Prostate gland (tissue), 2 donors: Measurements from ENCODE around the gene ABCA7. TPM values are rescaled to one million over a fixed set of nuclear protein-coding genes. Genes with fewer than 3 reads are reported as not detected.

Experiments used
- DNase-seq: peaks from one replicate; pipeline ENCODE4 v3.0.0-alpha.2; 2019; ENCODE audit warnings: low spot score
- H3K27ac ChIP-seq, 2 donors: fragments of 200-600 bp; sonication (generic); 2 replicates each; pipeline ENCODE4 v1.5.1; 2017 to 2019
- H3K27me3 ChIP-seq: fragments of 200-600 bp; sonication (generic); replicated peaks from 2 replicates; pipeline ENCODE4 v1.5.1; 2019; ENCODE audit not compliant: insufficient read depth
- H3K36me3 ChIP-seq, 2 donors: fragments of 200-600 bp; sonication (generic); 1 replicate in 1 of 2; 2 replicates in 1 of 2; pipeline versions ENCODE4 v1.5.1 to v1.8.1; 2017 to 2019
- H3K4me1 ChIP-seq: fragments of 200-600 bp; sonication (generic); replicated peaks from 2 replicates; pipeline ENCODE4 v1.5.1; 2019
- H3K4me3 ChIP-seq, 2 donors: fragments of 200-600 bp; sonication (generic); 2 replicates each; pipeline ENCODE4 v1.5.1; 2017 to 2019
- H3K9me3 ChIP-seq: fragments of 200-600 bp; sonication (generic); 2 replicates; pipeline ENCODE4 v1.5.1; 2017
- POLR2A ChIP-seq: fragments of 450-650 bp; IDR thresholded peaks from one replicate; pipeline ENCODE4 v1.6.1; 2016; ENCODE audit warnings: antibody characterized with exemption, mild to moderate bottlenecking
- POLR2AphosphoS5 ChIP-seq: sonication (generic); formaldehyde crosslinking; IDR thresholded peaks from one replicate; pipeline ENCODE4 v1.6.1; 2017; ENCODE audit warnings: antibody characterized with exemption
- WGBS: methylation state at CpG from one replicate; pipeline ENCODE4 v1.1.5; 2018; 5-methylcytosine and 5-hydroxymethylcytosine counted together
- intact Hi-C: fragments of 100-400 bp; cut with DNase I; formaldehyde crosslinking; loops from one replicate; pipeline ENCODE4 v1.14.2; 2022
- total RNA-seq, 2 donors: library from RNA; depleted of rRNA; stranded (reverse); fragments of >200 nt; gene quantifications; one replicate each; pipeline ENCODE4 v1.1.0, GENCODE V29; 2016
- TF ChIP-seq, protein P1 (sequence below), 4 experiments: fragments of 200-600 bp in 2 of 4; fragments of 450-650 bp in 2 of 4; sonication (generic) in 2 of 4; IDR thresholded peaks; 1 replicate in 3 of 4; 2 replicates in 1 of 4; pipeline ENCODE4 v1.5.1; 2016 to 2019; ENCODE audit warnings: antibody characterized with exemption in 4 of 4, mild to moderate bottlenecking in 2 of 4, moderate library complexity in 2 of 4

ABCA7 gene
- total RNA-seq, 2 donors from 2014 or later, result 16.2 to 25.1 TPM

DNA sequence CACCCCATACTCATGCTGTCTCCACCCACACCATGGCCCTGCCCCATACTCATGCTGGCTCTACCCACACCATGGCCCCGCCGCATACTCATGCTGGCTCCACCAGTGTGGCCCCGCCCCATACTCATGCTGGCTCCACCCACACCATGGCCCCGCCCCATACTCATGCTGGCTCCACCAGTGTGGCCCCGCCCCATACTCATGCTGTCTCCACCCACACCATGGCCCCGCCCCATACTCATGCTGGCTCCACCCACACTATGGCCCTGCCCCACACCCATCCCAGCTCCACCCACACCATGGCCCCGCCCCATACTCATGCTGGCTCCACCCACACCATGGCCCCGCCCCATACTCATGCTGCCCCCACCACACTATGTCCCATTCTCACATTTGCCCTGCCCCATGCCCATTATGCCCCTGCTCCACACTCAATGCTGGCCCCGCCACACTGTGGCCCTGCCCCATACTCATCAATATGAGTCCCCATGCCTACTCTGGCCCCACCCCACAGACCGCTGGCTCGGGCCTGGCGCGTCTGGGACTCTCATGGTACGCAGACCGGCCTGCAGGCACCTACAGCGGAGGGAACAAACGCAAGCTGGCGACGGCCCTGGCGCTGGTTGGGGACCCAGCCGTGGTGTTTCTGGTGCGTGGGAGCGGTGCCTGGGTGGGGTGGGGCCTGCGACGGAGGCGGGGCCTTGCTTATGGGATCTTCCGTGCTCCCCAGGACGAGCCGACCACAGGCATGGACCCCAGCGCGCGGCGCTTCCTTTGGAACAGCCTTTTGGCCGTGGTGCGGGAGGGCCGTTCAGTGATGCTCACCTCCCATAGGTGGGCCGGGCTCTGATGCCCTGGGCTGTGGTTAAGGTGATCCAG lies 23.4 kb downstream of the ABCA7 start:
- WGBS, result 94% methylated on average over 37 of the region's 37 CpGs
- peaks cover 6% of the 10 kb centered on the region for H3K4me1 ChIP-seq
- DNase-seq, result no peak
- TF ChIP-seq POLR2AphosphoS5, result no peak
- H3K27me3 ChIP-seq, result peaks cover 2% of the 10 kb centered on the region
- no peaks in the 10 kb centered on the region for H3K36me3 ChIP-seq
- no peak overlapping the region for H3K4me3 ChIP-seq
- H3K9me3 ChIP-seq, result no peaks in the 10 kb centered on the region
- intact Hi-C loops, result no loop called here
- no peak overlapping the region for H3K27ac ChIP-seq

DNA sequence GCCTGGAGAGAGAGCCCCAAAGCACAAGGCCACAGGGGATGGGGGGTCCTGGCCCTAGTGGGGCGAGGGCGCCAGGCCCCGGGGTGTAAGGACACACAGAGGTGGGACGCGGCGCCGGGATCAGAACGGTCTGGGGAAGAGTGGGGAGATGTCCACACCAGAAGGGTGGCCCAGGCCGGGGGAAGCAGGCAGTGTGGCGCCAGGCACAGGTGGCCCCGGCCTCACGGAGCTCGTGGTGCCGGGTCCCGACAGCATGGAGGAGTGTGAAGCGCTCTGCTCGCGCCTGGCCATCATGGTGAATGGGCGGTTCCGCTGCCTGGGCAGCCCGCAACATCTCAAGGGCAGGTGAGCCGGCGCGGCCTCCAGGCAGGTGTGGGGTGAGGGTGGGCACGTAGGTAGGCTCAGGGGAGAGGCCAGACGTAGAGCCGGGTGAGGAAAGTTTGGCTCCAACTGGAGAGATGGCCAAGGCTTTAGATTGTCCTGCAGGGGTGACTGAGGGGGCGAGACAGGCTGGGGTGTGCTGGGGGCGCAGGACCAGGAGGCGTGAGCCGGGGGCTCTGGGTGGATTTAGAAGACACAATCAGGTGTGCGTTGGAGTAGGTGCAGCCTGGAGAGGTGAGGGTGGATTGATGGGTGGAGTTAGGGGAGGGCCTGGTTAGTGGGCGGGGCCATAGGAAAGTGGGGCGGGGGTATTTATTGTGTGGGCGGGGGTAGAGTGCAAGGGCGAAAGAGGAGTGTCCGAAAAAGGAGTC lies 24.2 kb downstream of the ABCA7 start:
- no peak for DNase-seq
- Histone ChIP-seq H3K4me3 (no peak overlapping the region), H3K27ac (no peak overlapping the region), H3K27me3 (peaks cover 7% of the 10 kb centered on the region), H3K36me3 (no peaks in the 10 kb centered on the region), H3K4me1 (peaks cover 6% of the 10 kb centered on the region), H3K9me3 (no peaks in the 10 kb centered on the region)
- WGBS, result 85% methylated on average over 37 of the region's 37 CpGs
- TF ChIP-seq, protein P1, sequence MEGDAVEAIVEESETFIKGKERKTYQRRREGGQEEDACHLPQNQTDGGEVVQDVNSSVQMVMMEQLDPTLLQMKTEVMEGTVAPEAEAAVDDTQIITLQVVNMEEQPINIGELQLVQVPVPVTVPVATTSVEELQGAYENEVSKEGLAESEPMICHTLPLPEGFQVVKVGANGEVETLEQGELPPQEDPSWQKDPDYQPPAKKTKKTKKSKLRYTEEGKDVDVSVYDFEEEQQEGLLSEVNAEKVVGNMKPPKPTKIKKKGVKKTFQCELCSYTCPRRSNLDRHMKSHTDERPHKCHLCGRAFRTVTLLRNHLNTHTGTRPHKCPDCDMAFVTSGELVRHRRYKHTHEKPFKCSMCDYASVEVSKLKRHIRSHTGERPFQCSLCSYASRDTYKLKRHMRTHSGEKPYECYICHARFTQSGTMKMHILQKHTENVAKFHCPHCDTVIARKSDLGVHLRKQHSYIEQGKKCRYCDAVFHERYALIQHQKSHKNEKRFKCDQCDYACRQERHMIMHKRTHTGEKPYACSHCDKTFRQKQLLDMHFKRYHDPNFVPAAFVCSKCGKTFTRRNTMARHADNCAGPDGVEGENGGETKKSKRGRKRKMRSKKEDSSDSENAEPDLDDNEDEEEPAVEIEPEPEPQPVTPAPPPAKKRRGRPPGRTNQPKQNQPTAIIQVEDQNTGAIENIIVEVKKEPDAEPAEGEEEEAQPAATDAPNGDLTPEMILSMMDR (IDR thresholded peaks at IDR 0.05), result no peak
- no peak for TF ChIP-seq POLR2AphosphoS5
- TF ChIP-seq POLR2A, result no peak
- intact Hi-C loops, result no loop called here

DNA sequence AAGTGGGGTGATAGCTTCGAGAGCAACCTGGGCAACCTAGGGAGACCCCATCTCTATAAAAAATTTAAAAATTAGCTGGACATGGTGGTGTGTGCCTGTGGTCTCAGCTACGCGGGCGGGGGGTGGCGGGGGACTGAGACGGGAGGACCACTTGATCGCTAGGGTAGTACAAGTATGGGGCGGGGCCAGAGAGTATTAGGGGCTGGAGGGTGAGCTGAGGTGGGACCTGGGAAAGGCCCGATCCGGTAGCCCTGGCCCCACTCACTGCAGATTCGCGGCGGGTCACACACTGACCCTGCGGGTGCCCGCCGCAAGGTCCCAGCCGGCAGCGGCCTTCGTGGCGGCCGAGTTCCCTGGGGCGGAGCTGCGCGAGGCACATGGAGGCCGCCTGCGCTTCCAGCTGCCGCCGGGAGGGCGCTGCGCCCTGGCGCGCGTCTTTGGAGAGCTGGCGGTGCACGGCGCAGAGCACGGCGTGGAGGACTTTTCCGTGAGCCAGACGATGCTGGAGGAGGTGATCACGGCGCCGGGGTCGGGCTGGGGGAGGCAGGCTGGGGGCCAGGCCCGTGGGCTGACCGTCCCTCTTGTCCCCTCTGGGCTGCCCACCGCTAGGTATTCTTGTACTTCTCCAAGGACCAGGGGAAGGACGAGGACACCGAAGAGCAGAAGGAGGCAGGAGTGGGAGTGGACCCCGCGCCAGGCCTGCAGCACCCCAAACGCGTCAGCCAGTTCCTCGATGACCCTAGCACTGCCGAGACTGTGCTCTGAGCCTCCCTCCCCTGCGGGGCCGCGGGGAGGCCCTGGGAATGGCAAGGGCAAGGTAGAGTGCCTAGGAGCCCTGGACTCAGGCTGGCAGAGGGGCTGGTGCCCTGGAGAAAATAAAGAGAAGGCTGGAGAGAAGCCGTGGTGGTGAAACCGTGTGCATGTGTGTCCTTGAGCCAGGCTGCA lies 25.0 kb downstream of the ABCA7 start:
- peaks cover 9% of the 10 kb centered on the region for H3K27me3 ChIP-seq
- peak; percentile 30 for TF ChIP-seq POLR2AphosphoS5
- no peak for TF ChIP-seq POLR2A
- TF ChIP-seq, protein P1 (IDR thresholded peaks at IDR 0.05), result peak; percentile 34 to 88 (median 51)
- H3K36me3 ChIP-seq, result no peaks in the 10 kb centered on the region
- H3K4me3 ChIP-seq, result no peak overlapping the region
- H3K27ac ChIP-seq, result no peak overlapping the region
- 16% methylated on average over 48 of the region's 60 CpGs for WGBS
- H3K9me3 ChIP-seq, result no peaks in the 10 kb centered on the region
- peaks cover 6% of the 10 kb centered on the region for H3K4me1 ChIP-seq
- intact Hi-C loops, result no loop called here
- DNase-seq, result peak; percentile 38

DNA sequence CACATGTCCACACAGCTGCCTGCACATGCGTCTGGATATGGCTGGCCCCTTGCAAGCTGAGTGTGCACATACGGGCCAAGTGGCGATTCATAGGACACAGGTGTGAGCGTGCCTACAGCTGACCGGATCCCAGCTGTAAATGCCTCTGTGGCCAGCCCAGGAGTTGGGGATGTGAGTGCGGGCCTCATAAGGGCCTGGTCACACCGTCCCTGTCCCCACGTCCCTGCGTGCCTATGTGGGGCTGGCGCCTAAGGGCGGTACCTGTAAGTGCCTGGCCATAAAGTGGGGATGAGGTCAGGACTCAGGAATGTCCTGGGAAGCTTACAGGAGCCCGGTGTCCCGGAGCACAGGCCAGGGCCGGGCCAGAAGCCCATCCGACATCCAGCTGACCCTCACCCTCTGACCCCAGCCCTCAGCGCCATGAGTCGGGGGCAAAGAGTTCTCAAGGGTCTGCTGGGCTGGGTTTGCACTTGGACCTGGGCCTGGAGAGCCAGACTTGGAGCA lies 25.8 kb downstream of the ABCA7 start:
- H3K4me3 ChIP-seq, result no peak overlapping the region
- H3K9me3 ChIP-seq, result no peaks in the 10 kb centered on the region
- TF ChIP-seq POLR2AphosphoS5 (no peak), POLR2A (no peak)
- TF ChIP-seq, protein P1 (IDR thresholded peaks at IDR 0.05), result no peak
- peaks cover 11% of the 10 kb centered on the region for H3K27me3 ChIP-seq
- no peaks in the 10 kb centered on the region for H3K36me3 ChIP-seq
- DNase-seq, result no peak
- peaks cover 6% of the 10 kb centered on the region for H3K4me1 ChIP-seq
- no peak overlapping the region for H3K27ac ChIP-seq
- 51% methylated on average over 16 of the region's 17 CpGs for WGBS
- intact Hi-C loops, result no loop called here
